ENCODE results near the gene EXD1.
"Not testable (repeated sequence)": the region's sequence is repeated elsewhere in the genome, so short reads cannot be mapped to it uniquely, and the experiment has no call there.

The EXD1 gene, protein sequence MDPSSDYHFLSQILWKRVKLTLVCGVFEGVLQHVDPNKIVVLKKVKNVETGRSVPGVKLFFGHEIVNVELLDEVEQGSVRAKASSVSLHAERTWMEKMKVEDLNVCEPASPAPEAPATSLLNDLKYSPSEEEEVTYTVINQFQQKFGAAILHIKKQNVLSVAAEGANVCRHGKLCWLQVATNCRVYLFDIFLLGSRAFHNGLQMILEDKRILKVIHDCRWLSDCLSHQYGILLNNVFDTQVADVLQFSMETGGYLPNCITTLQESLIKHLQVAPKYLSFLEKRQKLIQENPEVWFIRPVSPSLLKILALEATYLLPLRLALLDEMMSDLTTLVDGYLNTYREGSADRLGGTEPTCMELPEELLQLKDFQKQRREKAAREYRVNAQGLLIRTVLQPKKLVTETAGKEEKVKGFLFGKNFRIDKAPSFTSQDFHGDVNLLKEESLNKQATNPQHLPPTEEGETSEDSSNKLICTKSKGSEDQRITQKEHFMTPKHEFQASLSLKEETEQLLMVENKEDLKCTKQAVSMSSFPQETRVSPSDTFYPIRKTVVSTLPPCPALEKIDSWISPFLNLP

DNA sequence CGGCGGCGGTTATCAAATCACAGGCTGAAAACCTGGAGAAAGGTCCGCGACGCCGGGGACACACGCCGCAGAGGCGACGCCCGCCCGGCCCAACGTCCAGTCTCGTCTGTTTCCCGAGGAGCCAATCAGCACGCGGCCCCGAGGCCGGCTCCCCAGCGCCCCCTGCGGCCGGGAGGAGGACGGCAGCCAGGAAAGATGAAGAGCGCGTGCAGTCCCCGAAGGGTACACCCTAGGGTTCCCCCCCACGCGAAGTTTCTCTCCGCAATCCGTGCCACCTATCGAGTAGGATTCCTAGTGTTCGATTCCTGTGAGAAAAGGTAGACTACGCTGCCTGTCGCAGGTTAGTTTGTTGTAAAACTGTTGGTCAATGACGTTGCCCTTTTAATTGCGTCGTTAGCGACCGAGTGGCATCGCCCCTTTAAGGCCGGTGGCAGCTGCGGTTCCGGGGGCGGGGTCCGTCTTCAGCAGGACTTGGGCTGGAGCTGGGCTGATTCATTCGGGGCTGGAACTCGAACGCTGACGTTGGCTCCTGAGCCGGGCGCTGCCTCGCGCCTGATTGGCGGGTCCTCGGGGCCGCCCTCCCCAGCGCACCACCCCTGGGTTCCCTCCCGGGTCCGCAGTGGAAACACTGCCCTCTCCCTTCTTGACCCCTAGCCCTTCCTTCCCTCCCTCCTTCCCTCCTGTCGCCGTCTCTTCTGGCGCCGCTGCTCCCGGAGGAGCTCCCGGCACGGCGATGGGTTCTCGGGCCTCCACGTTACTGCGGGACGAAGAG is at the start of gene EXD1, which contains the start of gene CHP1:
Gene EXD1, minus strand, starts transcription at position 108 of the 772 bp plus-strand sequence. CDS start 4,182 bp downstream, outside the sequence.
Gene CHP1, plus strand, starts transcription at position 619 of the 772 bp plus-strand sequence. Its CDS starts 115 bp downstream, at position 734.
- peak; percentile 98 to 99 for DNase-seq

DNA sequence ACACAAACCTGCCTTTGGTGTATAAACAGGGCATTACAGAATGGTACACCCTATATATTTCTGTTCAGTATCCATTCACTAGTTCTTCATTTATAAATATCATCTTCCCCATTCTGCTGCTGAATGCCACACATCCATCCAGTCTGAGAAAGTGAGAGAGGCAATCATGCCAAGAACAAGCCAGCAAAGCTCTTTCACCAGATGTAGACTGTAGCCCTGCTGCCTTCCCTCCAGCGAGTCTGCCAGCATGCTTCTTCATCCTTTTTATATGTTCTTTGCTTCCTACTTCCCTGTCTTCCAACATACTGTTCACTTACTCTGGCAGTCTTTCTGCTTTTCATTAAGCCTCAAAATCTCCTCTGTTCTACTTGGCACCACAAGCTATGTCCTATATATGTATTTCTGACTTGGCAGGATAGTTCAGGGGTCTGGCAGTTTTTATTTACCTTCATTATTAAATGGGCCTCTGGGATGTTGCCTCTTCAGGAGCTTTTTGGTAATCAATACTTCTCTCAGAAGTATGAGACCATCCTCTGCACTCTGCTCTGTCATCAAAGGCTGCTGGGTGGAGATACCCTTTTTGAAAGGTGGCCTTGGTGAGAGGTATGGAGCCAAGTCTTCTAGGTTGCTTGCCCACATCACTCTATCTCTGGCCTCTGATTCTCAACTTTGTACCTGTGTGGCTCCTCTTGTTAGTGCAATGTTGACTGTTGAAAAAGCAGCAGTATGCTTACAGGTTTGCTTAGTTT is 49.2 kb upstream of the EXD1 start:
- no peak for DNase-seq

DNA sequence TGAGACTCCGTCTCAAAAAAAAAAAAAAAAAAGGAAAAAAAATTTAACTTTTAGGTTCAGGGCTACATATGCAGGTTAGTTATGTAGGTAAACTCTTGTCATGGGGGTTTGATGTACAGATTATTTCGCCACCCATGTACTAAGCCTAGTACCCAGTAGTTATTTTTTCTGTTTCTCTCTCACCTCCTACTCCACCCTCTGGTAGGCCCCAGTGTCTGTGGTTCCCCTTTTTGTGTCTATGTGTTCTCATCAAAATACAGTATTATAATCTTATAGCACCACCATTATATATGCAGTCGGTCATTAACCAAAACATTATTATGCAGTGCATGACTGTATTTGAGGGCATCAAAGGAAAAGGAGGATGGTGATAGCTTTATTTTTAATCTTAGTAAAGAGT is 47.8 kb upstream of the EXD1 start:
- DNase-seq = no peak

DNA sequence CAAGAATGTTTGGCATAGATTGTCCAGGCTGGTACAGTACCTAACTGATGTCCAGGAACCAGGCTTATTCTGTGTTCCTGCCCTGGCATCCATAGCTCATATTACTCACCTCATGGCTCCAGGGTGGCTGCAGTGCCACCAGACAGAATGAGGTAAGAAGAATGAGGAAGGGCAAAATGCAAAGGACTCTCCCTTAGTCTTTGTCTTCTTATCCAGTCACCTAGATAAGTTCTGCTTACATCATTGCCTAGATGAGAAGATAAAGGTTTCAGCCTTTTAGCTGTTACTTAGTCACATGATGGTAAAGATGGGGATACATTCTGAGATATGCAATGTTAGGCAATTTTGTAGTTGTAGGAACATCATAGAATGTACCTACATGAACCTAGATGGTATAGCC is 46.3 kb upstream of the EXD1 start:
- no peak for DNase-seq

DNA sequence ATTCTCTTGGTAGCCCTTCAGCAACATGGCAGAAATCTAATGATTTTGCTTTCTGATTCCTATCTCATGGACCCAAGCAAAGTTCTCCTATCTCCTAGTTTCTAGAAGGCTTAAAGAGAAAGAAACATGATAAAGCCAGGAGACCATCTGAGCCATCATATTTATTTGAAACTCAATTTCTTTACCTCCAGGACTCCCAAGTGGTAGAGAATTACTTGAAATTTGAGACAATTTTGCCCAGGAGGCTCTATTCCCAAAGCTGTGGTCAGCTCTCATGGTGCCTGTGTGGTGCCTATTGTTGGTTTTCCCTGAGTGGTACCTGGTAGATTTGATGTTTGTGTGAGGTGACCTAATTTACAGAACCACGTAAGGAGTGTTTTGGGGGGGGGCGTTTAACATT is 39.3 kb upstream of the EXD1 start:
- DNase-seq = no peak

DNA sequence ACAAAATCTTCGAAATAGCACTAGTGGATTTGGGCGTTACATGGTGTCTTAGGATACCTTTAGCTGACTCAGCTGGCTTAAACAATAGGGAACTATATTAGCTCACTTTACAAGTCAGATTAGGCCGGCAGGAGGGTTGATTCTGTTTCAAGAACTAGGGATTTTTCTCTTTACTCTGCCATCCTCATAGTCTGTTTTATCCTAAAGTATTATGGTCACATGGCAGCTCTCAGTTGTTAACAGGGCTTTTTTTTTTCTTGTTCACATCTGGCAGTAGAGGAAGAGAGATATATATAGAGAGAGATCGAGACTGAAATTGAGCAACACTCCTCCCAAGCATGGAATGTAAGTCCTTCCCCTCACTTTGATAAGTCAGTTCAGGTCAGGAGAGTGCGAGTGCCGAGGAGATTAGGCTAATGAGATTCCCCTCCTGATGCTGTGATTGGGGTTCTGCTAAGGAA is 33.4 kb upstream of the EXD1 start:
- DNase-seq = peak; percentile 32 to 34

DNA sequence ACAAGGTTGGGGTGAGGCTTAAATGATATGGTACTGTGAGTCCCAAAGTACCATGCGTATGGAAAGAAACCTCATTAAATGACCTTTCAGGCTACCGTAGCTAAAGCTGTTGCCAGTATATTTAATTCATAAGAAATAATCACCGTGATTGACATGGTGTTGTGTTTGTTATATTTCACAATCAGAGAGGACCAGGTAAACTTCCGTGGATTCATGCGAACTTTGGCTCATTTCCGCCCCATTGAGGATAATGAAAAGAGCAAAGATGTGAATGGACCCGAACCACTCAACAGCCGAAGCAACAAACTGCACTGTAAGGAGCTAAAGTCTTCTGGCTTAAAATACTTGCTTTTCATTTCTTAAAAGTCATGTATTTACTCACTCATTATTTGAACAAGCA is 32.0 kb upstream of the EXD1 start:
- DNase-seq = no peak

DNA sequence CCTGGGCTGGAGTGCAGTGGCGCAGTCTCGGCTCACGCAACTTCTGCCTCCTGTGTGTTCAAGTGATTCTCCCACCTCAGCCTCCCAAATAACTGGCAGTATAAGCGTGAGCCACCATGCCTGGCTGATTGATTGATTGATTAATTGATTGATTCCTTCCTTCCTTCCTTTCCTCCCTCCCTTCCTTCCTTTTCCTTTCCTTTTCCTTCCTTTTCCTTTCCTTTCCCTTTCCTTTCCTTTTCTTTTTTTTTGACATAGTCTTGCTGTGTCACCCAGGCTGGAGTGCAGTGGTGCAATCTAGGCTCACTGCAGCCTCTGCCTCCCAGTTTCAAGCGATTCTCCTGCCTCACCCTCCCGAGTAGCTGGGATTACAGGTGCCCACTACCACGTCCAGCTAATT is 30.4 kb upstream of the EXD1 start:
- DNase-seq = not testable (repeated sequence)

DNA sequence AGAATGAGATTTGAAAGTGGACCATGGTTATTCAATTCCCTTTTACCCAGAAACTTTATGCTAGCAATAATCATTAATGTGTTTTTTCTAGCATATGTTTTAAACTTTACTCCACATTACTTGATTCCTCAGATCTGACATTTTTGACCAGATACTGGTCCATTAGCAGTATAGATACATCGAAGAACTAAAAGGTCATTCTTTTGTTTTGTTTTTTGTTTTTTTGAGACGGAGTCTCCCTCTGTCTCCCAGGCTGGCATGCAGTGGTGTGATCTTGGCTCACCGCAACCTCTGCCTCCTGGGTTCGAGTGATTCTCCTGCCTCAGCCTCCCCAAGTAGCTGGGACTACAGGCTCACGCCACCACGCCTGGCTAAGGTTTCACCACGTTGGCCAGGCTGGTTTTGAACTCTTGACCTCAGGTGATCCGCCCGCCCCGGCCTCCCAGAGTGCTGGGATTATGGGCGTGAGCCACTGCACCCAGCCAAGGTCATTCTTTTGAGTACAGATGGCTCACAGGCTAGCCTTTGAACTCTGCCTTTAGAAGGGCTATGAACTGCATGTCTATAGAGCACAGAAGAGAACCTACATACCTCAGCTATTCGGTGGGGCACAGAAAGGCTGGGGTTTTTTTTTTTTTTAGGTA is 29.1 kb upstream of the EXD1 start:
- DNase-seq = no peak

DNA sequence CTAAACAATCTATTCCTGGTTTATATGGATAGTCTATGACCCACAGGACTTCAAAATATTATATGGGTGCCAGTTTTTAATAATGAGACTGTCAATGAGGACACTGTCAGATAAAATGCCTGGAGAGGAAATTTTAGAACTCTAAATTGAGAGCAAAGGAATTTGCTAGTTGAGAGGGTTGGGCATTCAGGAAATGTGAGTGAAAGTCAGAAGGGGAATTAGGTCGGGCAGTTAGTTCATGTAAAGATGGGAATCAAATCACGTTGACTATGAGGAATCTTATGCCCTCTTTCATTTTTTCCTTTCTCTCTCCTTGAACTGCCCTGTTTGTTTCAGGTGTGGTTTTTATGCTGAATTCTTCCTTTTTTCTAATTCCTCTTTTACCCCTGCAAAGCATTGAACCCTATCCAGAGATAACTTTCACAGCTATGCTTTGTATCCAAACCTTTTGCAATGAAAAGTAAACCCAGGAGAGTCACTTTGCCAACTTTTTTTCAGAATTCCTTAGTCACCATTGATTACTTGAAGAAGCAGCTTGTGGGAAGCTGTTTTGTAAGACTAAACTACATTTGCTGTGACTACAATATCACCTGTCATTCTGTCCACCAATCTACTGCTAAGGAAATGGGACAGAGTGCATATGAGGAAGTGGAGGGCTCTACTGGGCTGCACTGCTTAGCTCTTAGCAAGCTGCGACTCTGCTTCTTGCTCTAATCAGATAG is 28.4 kb upstream of the EXD1 start:
- DNase-seq = peak; percentile 78 to 81

DNA sequence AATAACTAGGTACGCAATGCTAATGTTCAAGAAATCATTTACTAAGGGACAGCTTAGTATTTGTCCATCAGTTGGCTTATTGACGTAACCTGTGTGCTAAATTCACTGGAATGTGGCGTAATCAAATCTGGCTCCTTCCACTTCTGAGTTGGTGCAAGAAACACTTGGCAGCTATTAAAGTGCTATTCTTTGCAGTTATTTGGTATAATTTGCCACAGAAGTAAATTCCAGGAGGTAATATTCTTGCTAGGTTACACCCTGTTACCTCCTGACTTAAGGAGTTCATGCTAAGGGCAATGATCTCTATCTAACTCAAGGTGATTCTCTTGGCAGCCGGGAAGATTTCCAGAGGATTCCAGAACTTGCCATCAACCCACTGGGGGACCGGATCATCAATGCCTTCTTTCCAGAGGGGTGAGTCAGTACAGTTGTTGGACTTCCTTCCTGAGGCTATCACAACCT is 26.1 kb upstream of the EXD1 start:
- no peak for DNase-seq

DNA sequence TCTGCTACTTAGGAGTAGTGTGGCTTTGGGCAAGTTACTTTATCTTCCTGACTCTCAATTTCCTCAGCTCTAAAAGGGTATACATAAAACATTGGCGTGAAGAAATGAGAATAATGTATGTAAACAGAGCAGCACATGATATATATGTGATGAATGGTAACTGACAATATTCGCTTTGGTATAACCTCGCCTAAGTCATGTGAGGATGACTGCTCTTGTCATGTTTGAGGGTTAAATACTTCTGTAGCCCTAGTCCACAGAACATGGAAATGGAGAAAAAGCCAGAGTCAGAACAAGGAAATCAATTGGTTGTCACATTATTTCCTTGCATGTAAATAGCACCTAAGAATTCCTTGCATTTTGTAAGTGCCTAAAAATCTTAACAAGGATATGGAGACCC is 25.5 kb upstream of the EXD1 start:
- no peak for DNase-seq

DNA sequence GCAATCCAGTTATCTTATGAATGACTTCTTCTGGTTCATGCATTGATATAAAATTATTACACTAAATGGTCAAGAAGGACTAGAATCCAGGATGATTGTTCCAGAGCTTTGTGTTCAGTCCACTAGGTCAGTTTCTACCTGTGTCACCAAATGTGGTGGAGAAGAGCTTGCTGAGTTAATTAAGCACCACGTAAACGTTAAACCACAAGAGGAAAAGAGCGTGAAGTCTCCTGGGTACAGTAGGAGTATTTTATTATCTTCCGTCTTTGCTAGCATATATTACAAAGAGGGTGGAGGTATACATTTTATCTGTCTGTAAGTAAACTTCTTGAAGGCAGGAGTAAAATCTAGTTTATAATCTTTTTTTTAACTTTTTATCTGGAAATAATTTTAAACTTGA is 24.0 kb upstream of the EXD1 start:
- DNase-seq = no peak

DNA sequence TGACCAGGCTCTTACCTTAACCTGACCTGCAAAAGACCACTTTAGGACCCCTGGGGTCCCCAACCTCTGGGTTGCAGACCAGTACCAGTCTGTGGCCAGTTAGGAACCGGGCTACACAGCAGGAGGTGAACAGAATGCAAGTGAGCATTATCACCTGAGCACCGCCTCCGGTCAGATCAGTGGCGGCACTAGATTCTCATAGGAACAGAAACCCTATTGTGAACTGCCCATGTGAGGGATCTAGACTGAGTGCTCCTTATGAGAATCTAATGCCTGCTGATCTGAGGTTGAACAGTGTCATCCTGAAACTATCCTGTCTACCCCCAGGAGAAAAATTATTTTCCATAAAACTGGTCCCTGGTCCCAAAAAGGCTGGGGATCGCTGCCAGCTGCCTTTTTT is 20.9 kb upstream of the EXD1 start:
- DNase-seq = no peak

DNA sequence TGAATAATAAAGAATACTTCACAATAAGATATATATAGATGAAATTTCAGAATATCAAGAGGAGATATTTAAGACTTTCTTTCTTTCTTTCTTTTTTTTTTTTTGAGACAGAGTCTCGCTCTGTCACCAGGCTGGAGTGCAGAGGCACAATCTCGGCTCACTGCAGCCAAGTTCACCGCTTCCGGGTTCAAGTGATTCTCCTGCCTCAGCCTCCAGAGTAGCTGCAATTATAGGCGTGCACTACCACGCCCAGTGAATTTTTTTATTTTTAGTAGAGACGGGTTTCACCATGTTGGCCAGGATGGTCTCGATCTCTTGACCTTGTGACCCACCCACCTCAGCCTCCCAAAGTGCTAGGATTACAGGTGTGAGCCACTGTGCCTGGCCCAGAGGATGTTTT is 20.2 kb upstream of the EXD1 start:
- not testable (repeated sequence) for DNase-seq

DNA sequence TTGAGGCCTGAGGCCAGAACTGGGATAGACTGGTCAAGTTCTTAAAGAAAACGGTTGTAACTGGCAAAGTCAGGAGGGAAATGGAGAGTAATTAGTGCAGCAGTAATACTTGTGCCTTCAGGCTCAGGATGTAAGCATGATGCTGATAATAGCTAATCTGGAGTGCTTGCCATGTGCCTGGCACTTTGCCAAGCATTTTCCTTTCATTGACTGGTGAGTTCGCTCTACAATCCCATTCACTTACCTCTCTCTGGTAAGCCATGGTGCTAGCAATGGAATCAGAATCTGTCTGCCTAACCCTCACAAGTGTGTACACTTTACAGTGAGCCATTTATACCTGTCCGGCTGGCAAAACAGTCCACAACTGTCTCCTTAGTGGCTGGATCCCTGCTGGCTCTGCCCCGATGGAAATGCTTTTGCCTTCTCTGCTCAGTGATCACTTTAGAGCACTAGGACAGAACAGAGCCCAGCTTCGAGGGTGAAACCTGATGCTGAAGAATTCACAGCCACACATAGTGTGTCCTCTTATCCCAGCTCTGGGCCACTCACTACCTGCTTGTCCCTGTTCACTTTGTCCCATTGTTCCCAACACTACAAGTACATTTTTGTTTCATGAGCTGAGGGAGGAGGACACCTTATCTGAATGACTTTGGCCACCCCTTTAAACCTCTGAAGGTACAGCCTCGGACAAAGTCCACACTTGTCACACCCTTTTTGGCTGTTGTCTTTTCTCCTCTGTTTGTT is 10.8 kb upstream of the EXD1 start:
- no peak for DNase-seq

DNA sequence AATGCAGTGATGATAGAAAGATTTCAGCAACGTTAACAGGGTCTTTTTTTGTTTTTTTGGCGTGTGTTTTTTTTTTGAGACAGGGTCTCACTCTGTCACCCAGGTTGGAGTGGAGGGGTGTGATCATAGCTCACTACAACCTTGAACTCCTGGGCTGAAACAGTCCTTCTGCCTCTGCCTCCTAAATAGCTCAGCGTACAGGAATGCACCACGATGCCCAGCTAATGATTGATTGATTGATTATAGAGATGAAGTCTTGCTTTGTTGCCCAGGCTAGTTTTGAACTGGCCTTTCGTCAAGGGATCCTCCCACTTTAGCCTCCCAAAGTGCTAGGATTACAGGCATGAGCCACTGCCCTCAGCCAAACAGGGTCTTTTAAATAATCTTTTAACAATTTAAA is 7.5 kb upstream of the EXD1 start:
- no peak for DNase-seq

DNA sequence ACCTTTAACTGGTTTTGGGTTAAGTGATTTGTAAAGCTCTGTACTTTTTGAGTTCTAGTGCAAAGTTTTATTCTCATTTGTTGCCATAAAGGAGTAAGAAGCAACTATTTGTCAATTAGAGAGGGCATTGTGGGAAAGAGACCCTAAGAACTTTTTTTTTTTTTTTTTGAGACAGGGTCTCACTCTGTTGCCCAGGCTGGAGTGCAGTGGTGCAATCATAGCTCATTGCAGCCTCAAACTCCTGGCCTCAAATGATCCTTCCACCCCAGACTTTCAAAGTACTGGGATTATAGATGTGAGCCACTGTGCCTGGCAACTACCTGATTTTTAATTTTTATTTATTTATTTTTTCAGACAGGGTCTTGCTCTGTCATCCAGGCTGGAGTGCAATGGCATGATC is 5.4 kb upstream of the EXD1 start:
- DNase-seq = no peak

DNA sequence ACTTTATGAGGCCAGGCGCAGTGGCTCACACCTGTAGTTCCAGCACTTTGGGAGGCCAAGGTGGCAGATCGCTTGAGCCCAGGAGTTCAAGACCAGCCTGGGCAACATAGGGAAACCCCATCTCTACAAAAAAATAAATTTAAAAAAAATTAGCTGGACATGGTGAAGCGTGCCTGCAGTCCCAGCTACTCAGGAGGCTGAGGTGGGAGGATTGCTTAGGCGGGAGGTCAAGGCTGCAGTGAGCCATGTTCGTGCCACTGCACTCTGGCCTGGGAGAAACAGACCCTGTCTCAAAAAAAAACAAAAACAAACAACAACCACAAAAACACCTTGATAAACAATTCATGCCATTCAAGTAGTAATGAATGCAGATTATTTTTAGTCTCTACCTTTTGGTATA is 4.7 kb upstream of the EXD1 start:
- not testable (repeated sequence) for DNase-seq

DNA sequence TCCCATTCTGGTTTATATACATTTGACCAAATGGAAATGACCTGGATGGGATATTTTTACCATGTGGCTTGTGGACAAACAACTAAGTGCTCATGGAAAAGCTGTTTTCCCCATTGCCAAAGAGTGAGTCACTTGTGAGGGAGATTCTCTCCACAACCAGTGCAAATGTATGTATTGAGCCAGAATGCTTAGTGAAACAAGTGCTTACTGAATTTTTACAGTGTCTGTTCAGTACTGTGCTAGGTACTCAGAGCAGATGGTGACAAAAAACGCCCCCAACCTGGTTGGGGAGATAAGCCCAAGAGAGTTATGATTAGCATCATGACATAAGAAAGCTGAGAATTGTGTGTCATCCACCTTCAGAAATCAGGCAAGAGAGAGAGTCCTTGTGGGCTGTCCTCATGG is 2.8 kb upstream of the EXD1 start:
- no peak for DNase-seq

Measured in Kasumi-1 (cell line).